NT2/D1 (cell line): ENCODE measurements around the gene NTM.
"Not testable (repeated sequence)": the region's sequence is repeated elsewhere in the genome, so short reads cannot be mapped to it uniquely, and the experiment has no call there.

Source experiments
- DNase-seq: peaks from one replicate; pipeline ENCODE4 v3.0.0-alpha.2; 2011; ENCODE audit warnings: low read depth, low spot score
- H3K27me3 ChIP-seq: 2 replicates; pipeline ENCODE4 v1.6.0; 2011; ENCODE audit warnings: mild to moderate bottlenecking; ENCODE audit not compliant: insufficient read length, insufficient read depth
- H3K36me3 ChIP-seq: 2 replicates; pipeline ENCODE4 v1.6.1; 2011; ENCODE audit warnings: mild to moderate bottlenecking, low read length, mixed read lengths; ENCODE audit not compliant: insufficient read depth, insufficient read length
- H3K4me1 ChIP-seq: 2 replicates; pipeline ENCODE4 v1.5.1; 2011; ENCODE audit not compliant: insufficient read depth, insufficient read length
- H3K4me3 ChIP-seq: 2 replicates; pipeline ENCODE4 v1.5.1; 2011; ENCODE audit warnings: low read depth; ENCODE audit not compliant: insufficient read length
- H3K9ac ChIP-seq: 2 replicates; pipeline ENCODE4 v1.6.0; 2011; ENCODE audit warnings: low read depth; ENCODE audit not compliant: insufficient read length
- H3K9me3 ChIP-seq: 2 replicates; pipeline ENCODE4 v1.5.1; 2011; ENCODE audit warnings: mild to moderate bottlenecking, low read length; ENCODE audit not compliant: insufficient read depth
- SUZ12 ChIP-seq: IDR thresholded peaks from 2 replicates; pipeline ENCODE4 v1.6.1; 2011; ENCODE audit not compliant: insufficient read length, insufficient read depth; ENCODE audit errors: extremely low read depth
- YY1 ChIP-seq: IDR thresholded peaks from 2 replicates; pipeline ENCODE4 v1.6.1; 2011; ENCODE audit not compliant: insufficient read length, insufficient read depth
- ZNF274 ChIP-seq: IDR thresholded peaks from 2 replicates; pipeline ENCODE4 v1.6.1; 2011; ENCODE audit warnings: mild to moderate bottlenecking, low read depth, low read length

NTM gene

DNA sequence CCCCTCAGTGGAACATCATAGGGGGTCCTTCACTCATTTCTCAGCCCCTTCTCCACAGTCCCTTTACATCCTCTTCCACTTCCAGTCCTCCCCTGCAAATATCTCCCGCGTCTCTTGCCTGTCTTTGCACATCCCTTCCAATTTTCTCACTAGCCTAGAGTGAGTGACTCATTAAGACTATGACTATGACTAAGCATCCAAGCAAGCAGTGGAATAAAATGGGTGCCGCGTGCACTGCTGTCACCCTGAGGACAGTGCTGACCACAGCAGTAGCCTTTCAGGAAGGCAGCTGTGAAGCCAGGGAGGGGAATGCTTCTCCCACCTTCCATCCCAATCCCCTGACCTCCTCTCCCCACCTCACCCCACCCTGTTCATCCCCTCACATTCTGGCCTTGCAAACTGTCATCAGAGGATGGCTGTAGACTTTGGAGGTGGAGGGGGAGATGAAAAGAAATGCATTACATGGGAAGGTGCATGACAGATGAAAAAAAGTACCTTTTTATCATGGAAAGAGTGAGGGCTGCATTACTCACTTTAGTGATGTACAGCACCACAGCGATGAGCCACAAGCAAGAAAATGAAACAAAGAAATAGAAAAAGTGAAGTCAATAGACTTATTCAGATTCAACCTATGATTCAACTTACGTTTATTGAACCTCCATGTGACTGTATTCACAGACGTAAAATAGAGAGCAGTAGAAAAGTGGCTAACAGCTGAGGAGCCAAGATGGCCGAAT lies 948.2 kb downstream of the NTM start:
- TF ChIP-seq SUZ12 (no peak), YY1 (no peak), ZNF274 (no peak)
- Histone ChIP-seq H3K27me3 (no peaks in the 10 kb centered on the region), H3K36me3 (no peaks in the 10 kb centered on the region), H3K9ac (no peak overlapping the region), H3K4me3 (no peak overlapping the region), H3K4me1 (no peaks in the 10 kb centered on the region), H3K9me3 (no peaks in the 10 kb centered on the region; the same call in 1 of the 2 replicates)
- DNase-seq = no peak

DNA sequence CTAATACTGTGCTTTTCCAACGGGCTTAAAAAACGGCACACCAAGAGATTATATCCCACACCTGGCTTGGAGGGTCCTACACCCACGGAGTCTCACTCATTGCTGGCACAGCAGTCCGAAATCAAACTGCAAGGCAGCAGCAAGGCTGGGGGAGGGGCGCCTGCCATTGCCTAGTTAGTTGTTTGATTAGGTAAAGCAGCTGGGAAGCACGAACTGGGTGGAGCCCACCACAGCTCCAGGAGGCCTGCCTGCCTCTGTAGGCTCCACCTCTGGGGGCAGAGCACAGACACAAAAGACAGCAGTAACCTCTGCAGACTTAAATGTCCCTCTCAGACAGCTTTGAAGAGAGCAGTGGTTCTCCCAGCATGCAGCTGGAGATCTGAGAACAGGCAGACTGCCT lies 949.0 kb downstream of the NTM start:
- H3K4me1 ChIP-seq, H3K4me3 ChIP-seq, H3K9me3 ChIP-seq, H3K36me3 ChIP-seq, H3K9ac ChIP-seq, DNase-seq, H3K27me3 ChIP-seq: not testable (repeated sequence)

DNA sequence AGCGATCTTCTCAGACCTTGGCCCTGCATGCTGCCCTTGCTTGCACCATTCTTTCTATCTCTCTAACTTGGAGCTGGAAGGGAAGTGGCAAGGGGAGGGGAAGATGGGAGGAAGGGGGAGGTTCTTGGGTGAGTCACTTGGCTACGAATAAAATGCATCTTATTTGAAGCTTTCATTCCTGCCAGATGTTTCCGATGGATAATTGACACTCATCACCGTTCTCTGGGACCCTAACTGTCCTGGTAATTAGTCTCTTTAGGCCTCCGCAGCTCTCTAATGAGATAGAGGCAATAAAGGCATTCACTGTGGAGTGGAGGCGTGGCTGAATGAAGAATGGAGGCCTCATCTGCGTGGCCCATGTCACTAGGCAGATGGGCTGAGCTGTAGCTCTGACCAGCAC lies 960.1 kb downstream of the NTM start:
- Histone ChIP-seq H3K9ac (no peak overlapping the region), H3K36me3 (no peaks in the 10 kb centered on the region), H3K27me3 (no peaks in the 10 kb centered on the region), H3K4me3 (no peak overlapping the region), H3K4me1 (peaks cover 3% of the 10 kb centered on the region), H3K9me3 (no peaks in the 10 kb centered on the region)
- TF ChIP-seq YY1 (no peak), SUZ12 (no peak), ZNF274 (no peak)
- DNase-seq = no peak

DNA sequence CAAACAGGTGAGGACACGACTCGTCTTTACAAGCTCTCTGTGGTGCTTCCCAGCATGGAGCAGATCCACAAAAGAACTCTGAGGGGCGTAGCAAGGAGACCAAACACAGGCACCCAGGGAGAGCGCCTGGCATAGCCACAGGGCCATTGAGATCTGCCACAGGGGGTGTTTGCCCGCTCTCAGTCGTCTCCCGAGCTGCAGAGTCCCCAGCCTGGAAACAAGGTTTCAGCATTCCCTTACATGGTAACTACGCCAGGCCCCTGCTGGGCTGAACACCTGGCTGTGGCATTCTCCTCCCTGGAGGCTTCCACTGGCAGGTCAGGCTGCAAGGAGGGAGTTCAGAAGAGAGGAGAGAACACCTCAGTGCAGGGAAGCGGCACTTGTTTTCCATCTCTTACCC lies 962.1 kb downstream of the NTM start:
- no peak overlapping the region for H3K4me3 ChIP-seq
- H3K9me3 ChIP-seq = no peaks in the 10 kb centered on the region
- H3K9ac ChIP-seq = no peak overlapping the region
- TF ChIP-seq YY1 (no peak), SUZ12 (no peak), ZNF274 (no peak)
- no peak for DNase-seq
- H3K27me3 ChIP-seq = no peaks in the 10 kb centered on the region
- H3K4me1 ChIP-seq = peaks cover 3% of the 10 kb centered on the region
- H3K36me3 ChIP-seq = no peaks in the 10 kb centered on the region

DNA sequence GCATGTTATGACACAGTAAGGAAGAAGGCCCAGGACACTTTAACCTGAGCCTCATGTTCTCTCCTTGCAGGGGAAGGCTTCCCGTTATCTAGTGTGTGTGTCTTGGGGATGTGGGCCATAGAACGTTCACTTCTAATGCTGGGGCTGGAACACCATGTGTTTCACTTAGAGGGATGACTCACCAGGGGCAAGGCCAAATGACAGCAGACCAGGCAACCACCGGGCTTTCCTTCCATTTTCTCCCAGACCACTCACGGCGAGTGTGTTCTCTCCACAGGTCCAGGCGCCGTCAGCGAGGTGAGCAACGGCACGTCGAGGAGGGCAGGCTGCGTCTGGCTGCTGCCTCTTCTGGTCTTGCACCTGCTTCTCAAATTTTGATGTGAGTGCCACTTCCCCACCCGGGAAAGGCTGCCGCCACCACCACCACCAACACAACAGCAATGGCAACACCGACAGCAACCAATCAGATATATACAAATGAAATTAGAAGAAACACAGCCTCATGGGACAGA lies 964.4 kb downstream of the NTM start:
- TF ChIP-seq YY1 (no peak), SUZ12 (no peak), ZNF274 (no peak)
- Histone ChIP-seq H3K36me3 (no peaks in the 10 kb centered on the region), H3K4me1 (peaks cover 3% of the 10 kb centered on the region), H3K27me3 (no peaks in the 10 kb centered on the region), H3K9me3 (no peaks in the 10 kb centered on the region), H3K9ac (no peak overlapping the region), H3K4me3 (no peak overlapping the region)
- DNase-seq = no peak

DNA sequence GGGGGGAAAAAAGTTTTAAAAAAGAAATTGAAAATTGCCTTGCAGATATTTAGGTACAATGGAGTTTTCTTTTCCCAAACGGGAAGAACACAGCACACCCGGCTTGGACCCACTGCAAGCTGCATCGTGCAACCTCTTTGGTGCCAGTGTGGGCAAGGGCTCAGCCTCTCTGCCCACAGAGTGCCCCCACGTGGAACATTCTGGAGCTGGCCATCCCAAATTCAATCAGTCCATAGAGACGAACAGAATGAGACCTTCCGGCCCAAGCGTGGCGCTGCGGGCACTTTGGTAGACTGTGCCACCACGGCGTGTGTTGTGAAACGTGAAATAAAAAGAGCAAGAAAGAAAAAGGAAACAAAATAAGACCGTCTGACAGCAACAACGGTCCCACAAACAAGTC lies 964.9 kb downstream of the NTM start:
- TF ChIP-seq SUZ12 (no peak), YY1 (no peak), ZNF274 (no peak)
- no peaks in the 10 kb centered on the region for H3K27me3 ChIP-seq
- no peaks in the 10 kb centered on the region for H3K36me3 ChIP-seq
- no peak overlapping the region for H3K4me3 ChIP-seq
- H3K9ac ChIP-seq = no peak overlapping the region
- DNase-seq = no peak
- H3K9me3 ChIP-seq = no peaks in the 10 kb centered on the region
- peaks cover 3% of the 10 kb centered on the region for H3K4me1 ChIP-seq

DNA sequence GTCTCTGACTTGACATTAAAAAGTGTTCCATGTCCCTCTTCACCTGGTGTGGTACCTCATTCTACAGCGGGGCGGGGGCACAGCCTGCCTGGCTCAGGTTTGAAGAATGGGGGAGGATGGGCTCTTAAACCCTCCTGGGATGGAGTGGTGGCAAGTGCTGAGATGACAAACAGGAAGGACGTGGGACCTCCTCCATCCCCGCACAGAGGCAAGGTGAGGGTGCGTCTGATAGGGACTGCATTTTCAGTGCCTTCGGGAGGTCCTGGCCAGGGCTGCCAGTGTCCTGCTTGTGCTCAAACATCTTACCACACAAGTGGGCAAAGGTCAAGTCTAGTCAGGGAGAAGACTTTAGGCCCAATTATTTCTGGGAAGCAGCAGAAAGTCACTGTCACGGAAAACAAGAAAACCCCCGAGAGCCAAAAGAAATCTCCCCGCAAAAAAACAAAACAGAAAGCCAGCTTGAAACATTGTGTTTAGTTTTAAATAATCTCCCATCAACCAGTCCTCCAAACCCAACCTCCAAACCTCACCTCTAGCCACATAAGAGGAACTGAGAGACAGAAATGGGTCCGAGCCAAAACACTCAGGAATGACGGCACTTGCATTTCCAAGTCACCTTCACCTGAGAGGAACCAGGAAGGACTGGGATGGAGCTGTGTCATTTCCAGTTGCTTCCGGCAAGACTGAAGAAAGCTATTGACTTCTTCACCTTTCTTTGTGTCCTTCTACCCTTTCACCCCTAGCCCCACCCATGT lies 966.5 kb downstream of the NTM start:
- no peak for TF ChIP-seq YY1
- no peak for TF ChIP-seq SUZ12
- no peak for TF ChIP-seq ZNF274
- Histone ChIP-seq H3K36me3 (no peaks in the 10 kb centered on the region), H3K4me3 (no peak overlapping the region), H3K27me3 (no peaks in the 10 kb centered on the region), H3K9me3 (no peaks in the 10 kb centered on the region), H3K4me1 (no peaks in the 10 kb centered on the region), H3K9ac (no peak overlapping the region)
- no peak for DNase-seq
